AG10803 (cell line): Measurements from ENCODE around the gene DRD2.

Experiments
- DNase-seq: peaks from one replicate; pipeline ENCODE4 v3.0.0; 2010; ENCODE audit warnings: low read depth
- H3K4me3 ChIP-seq: 2 replicates; pipeline ENCODE4 v1.5.1; 2011; ENCODE audit warnings: mild to moderate bottlenecking, low read length, control low read depth
- TF ChIP-seq, protein P1 (sequence below): conservative IDR thresholded peaks from 2 replicates; pipeline ENCODE4 v1.5.1; 2011; ENCODE audit warnings: mild to moderate bottlenecking, low read length, control low read depth, inconsistent platforms

The DRD2 gene

DNA sequence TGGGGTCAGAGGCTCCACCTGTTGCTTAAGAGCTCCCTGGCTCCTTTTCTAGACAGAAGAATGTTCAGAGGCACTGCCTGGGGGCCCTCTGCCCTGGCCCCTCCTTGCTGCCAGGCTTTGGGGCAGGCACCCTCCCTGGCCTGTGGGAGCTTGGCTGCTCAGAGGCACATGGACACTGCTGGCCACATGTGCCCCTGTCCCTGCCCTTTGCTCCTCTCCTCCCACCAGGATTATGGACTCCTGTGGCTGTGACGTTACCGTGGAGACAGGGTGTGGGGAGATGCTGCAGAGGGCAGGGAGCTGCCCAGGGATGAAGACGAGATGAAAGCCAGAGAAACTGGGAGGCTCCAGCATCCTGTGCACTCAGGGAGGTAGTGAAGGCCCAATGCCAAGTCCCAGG is 14.7 kb downstream of the DRD2 start:
- TF ChIP-seq, protein P1, sequence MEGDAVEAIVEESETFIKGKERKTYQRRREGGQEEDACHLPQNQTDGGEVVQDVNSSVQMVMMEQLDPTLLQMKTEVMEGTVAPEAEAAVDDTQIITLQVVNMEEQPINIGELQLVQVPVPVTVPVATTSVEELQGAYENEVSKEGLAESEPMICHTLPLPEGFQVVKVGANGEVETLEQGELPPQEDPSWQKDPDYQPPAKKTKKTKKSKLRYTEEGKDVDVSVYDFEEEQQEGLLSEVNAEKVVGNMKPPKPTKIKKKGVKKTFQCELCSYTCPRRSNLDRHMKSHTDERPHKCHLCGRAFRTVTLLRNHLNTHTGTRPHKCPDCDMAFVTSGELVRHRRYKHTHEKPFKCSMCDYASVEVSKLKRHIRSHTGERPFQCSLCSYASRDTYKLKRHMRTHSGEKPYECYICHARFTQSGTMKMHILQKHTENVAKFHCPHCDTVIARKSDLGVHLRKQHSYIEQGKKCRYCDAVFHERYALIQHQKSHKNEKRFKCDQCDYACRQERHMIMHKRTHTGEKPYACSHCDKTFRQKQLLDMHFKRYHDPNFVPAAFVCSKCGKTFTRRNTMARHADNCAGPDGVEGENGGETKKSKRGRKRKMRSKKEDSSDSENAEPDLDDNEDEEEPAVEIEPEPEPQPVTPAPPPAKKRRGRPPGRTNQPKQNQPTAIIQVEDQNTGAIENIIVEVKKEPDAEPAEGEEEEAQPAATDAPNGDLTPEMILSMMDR, result no peak
- DNase-seq, result no peak
- no peak overlapping the region for H3K4me3 ChIP-seq

DNA sequence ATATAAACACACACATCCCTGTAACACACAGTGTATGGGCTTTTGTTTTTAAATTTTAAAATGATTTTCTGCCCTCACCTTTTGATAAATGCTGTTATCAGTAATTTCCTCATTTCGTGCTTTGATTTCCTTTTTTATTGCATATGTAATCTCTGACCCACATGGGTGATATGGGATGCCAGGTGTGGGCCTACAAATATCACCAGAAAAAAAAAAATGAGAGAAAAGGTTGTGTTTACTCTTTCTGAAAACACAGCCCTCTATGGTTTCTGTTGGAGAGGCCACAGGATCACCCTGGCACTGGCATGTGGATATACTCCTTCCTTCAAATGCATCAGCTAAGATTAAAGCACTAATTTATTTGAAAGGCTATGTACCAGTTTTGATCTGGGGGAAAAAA is 17.0 kb downstream of the DRD2 start:
- no peak overlapping the region for H3K4me3 ChIP-seq
- TF ChIP-seq, protein P1, result no peak
- no peak for DNase-seq

DNA sequence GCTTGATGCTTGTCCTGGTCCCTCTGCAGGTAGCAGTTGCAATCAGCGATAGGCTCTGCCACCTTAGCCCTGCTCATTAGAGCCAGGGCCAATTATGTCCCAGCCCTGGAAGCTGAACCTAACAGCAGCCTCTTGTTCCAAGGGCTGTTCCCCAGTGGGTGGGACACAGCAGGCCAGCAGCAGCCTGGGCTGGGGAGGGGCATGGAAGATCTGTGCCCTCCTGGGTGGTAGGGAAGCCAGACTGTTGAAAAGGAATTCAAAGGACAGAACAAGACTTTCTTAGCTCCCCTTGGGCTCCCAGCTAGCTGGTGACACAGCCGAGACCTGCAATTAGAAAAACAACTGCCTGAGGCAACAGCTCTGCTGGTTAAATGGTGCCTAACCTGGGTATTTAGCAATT is 17.4 kb downstream of the DRD2 start:
- no peak for DNase-seq
- TF ChIP-seq, protein P1, result no peak
- H3K4me3 ChIP-seq, result no peak overlapping the region

DNA sequence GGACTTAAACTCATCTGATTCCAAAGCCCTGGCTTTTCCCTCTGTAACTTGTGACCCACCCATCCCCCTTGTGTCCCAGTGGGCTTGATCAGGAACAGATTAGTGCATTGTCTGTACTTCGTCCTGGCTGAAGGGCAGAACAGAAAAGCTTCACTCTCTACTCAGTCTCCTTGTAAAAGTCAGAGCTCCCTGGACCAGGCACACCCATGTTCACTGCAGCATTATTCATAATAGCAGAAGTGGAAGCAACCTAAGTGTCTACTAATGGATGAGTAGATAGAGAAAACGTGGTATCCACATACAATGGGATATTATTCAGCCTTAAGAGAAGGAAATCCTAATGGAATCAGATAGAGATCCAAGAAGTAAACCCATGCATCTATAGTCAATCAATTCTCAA is 20.7 kb downstream of the DRD2 start:
- no peak overlapping the region for H3K4me3 ChIP-seq
- DNase-seq, result no peak
- TF ChIP-seq, protein P1, result no peak

DNA sequence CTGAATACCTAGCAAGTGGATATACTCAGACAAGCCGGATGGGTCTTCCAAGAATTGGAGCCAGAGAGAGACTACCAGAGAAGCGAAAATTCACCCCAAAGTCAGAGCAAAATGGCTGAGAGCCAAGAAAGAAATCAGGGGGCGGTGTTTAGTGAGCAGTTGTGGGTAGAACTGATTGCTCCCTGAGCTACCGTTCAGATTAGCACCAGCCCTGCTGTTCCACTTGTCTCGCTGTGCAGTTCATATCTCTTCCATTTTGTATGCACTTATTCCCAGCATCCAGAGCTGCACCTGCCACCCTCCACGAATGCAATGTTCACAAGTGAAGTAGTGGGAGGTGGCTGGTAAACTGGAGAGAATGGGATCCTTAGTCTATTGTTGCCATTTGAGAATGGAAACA is 25.5 kb downstream of the DRD2 start:
- no peak overlapping the region for H3K4me3 ChIP-seq
- DNase-seq, result no peak
- TF ChIP-seq, protein P1, result no peak

DNA sequence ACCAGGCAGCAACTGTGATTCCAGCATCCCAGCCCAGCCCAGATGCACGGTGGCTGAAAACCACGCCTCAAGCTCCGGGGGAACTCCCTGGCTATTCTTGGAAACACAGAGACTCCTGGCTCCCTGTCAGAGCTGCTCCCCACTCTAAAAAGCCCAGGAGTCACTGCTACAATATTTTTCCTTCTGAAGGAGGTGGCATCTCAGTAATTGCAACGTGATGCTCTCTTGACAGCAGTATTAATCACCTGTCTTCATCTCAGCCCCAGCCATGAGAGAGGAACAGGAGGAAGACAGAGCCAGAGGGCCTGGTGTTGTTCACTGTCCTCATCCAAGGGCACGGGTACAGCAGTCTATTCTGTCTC is 26.9 kb downstream of the DRD2 start:
- TF ChIP-seq, protein P1, result no peak
- H3K4me3 ChIP-seq, result no peak overlapping the region
- DNase-seq, result no peak

DNA sequence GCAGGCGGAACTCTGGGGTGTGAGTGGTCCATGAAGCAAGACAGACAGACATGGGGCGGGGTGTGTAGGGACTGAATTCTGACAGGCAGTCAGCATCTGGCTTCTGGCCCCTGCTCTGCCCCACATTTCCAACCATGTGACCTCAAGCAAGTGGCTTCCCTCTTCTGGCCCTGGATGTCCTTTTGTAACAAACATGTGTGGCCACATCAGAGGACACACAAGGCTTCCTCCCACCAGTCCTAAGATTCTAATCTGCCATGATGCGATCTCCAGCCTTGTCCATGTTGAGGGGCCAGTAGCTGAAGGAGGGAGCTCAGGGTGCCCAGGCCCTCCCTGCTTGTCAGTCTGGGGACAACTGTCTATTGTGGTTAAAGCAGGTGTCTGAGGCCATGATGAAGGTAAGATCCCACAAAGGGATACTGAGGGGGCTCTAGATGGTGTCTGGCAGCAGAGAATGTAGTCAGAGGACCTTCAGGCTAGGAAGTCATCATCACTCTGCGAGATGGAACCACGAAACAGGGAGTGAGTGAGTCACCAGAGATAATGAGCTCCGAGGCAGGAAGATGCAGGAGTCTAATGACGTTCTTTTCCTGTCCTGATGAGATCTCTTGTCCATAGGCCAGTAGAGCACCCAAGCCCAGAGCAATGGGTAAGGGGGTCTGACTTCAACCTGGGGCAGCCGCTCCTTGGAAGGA is 27.4 kb downstream of the DRD2 start:
- DNase-seq, result peak; percentile 6
- TF ChIP-seq, protein P1, result no peak
- H3K4me3 ChIP-seq, result no peak overlapping the region
